Thoracic aorta (tissue), 2 donors: Measurements from ENCODE around the gene MEGF8. TPM values are rescaled to one million over a fixed set of nuclear protein-coding genes. Genes with fewer than 3 reads are reported as not detected.

Source experiments
- ATAC-seq: fragments of 150-250 bp; one replicate; pipeline ENCODE4 v1.8.0; 2017; ENCODE audit warnings: low read depth; ENCODE audit not compliant: insufficient number of reproducible peaks, low FRiP score
- DNase-seq: peaks from one replicate; pipeline ENCODE4 v3.0.0-alpha.2; 2020; ENCODE audit warnings: low spot score
- H3K27ac ChIP-seq, 2 donors: fragments of 200-600 bp; sonication (generic); 1 replicate in 1 of 2; 2 replicates in 1 of 2; pipeline ENCODE4 v1.5.1; 2016; ENCODE audit warnings: mild to moderate bottlenecking in 2 of 2, moderate library complexity in 2 of 2
- H3K27me3 ChIP-seq: fragments of 200-600 bp; sonication (generic); replicated peaks from 2 replicates; pipeline ENCODE4 v1.6.0; 2016; ENCODE audit warnings: mild to moderate bottlenecking; ENCODE audit not compliant: insufficient read depth
- H3K36me3 ChIP-seq: fragments of 200-600 bp; sonication (generic); one replicate; pipeline ENCODE4 v1.5.1; 2016
- H3K4me1 ChIP-seq, 2 donors: fragments of 200-600 bp; sonication (generic); 1 replicate in 1 of 2; 2 replicates in 1 of 2; pipeline versions ENCODE4 v1.5.1 to v1.6.0; 2016; ENCODE audit warnings: low read depth in 2 of 2, mild to moderate bottlenecking in 1 of 2; ENCODE audit not compliant: control insufficient read depth in 1 of 2
- H3K4me3 ChIP-seq: fragments of 200-600 bp; sonication (generic); 2 replicates; pipeline ENCODE4 v1.5.1; 2016; ENCODE audit warnings: mild to moderate bottlenecking
- H3K9me3 ChIP-seq: fragments of 200-600 bp; sonication (generic); 2 replicates; pipeline ENCODE4 v1.5.1; 2016
- total RNA-seq, 2 donors: library from RNA; depleted of rRNA; stranded (reverse); fragments of >200 nt; gene quantifications; one replicate each; pipeline versions ENCODE4 v1.1.0 to v1.2.3, GENCODE V29; 2016
- TF ChIP-seq, protein P1 (sequence below): fragments of 200-600 bp; sonication (generic); IDR thresholded peaks from one replicate; pipeline ENCODE4 v1.5.1; 2019; ENCODE audit warnings: antibody characterized with exemption

Gene MEGF8
- total RNA-seq, 2 donors from 2014 or later, result 19.5 to 24.4 TPM

DNA sequence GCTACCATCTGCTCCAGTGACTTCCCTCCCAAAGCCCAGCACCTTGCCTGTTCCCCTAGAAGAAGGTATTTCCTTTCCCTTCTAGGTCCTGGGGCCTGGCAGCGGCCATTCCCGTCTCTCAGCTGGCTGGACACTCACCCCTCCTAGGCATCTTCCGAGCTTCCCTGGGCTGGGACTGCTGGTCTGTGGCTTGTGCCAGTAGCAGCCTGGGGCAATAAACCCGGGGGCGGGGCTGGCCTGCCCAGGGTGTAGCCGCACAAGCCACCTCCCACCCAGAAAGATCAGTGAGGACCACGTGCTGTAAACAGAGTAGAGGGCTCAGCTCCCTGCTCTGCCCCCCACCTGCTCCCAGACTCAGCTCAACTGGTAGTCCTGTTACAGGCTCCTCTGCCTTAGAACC is 86.8 kb downstream of the MEGF8 start:
- TF ChIP-seq, protein P1, sequence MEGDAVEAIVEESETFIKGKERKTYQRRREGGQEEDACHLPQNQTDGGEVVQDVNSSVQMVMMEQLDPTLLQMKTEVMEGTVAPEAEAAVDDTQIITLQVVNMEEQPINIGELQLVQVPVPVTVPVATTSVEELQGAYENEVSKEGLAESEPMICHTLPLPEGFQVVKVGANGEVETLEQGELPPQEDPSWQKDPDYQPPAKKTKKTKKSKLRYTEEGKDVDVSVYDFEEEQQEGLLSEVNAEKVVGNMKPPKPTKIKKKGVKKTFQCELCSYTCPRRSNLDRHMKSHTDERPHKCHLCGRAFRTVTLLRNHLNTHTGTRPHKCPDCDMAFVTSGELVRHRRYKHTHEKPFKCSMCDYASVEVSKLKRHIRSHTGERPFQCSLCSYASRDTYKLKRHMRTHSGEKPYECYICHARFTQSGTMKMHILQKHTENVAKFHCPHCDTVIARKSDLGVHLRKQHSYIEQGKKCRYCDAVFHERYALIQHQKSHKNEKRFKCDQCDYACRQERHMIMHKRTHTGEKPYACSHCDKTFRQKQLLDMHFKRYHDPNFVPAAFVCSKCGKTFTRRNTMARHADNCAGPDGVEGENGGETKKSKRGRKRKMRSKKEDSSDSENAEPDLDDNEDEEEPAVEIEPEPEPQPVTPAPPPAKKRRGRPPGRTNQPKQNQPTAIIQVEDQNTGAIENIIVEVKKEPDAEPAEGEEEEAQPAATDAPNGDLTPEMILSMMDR, result no peak
- Histone ChIP-seq H3K9me3 (no peaks in the 10 kb centered on the region), H3K27me3 (no peaks in the 10 kb centered on the region), H3K4me3 (no peak overlapping the region), H3K27ac (no peak overlapping the region), H3K4me1 (no peaks in the 10 kb centered on the region), H3K36me3 (no peaks in the 10 kb centered on the region)
- no peak for ATAC-seq
- DNase-seq, result no peak

DNA sequence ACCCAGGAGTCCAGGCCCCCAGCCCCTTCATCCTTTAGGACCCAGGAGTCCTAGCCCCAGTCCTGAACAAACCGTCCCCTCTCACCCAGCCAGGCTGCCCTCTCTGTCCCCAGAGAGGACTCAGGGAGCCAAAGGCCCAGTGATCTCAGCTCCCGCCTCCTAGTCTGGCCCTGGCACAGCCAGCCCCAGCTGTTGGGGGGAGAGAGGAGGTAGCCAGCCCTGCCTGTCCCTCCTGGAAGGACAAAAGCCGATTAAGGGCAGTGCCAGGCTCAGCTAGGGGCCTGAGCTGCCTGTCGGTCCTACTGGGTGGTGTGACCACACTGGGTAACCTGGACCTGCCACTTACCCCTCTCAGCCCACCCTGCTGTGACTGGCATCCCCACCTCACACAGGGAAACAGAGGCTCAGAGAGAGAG is 87.2 kb downstream of the MEGF8 start:
- no peaks in the 10 kb centered on the region for H3K27me3 ChIP-seq
- H3K4me1 ChIP-seq, result no peaks in the 10 kb centered on the region
- no peak overlapping the region for H3K27ac ChIP-seq
- H3K36me3 ChIP-seq, result no peaks in the 10 kb centered on the region
- DNase-seq (no peak), ATAC-seq (no peak)
- no peaks in the 10 kb centered on the region for H3K9me3 ChIP-seq
- no peak overlapping the region for H3K4me3 ChIP-seq
- TF ChIP-seq, protein P1, result no peak

DNA sequence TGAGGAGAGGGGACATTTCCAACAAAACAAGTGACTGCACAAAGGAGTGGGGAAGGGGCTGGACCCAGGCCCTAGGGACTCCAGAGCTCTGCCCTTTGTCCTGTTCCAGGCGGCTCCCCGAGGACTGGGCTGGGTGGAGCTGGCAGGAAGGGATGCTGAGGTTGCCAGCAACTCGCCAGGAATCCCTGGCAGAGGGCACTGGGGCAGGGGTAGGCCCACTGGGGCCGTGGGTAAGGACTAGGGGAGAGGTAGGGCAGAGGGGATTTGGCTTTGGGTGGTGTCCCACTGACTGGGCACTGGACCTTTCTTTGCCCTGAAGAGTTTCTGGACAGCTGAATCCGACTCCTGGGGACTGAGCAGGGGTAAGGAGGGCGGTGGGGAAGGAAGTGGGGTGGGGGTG is 93.9 kb downstream of the MEGF8 start:
- Histone ChIP-seq H3K27ac (no peak overlapping the region), H3K36me3 (no peaks in the 10 kb centered on the region), H3K4me1 (peaks cover 8 to 16% of the 10 kb centered on the region in 2 donors), H3K27me3 (no peaks in the 10 kb centered on the region), H3K9me3 (no peaks in the 10 kb centered on the region), H3K4me3 (no peak overlapping the region)
- ATAC-seq (no peak), DNase-seq (no peak)
- TF ChIP-seq, protein P1, result no peak

DNA sequence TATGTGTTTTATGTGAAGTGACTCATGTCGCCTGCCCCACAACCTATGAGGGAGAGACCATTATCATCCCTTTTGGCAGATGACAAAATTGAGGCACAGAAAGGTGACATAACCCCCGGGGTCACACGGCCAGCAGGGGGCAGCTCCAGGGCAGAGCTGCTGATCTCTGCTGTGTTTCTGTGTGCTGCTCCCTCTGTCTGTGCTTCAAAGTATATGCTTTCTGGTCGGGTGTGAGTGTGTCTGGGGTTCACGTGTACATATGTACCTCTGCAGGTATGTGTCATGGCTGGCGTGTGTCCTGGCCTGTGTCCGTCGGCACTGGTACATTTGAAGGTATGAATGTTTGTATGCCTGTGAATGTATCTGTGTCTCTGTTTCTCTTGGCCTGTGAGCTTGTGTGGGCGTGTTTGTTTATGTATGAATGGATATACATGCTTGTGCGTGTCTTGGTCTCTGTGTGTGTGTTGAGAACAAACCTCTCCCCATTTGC is 94.7 kb downstream of the MEGF8 start:
- Histone ChIP-seq H3K27me3 (no peaks in the 10 kb centered on the region), H3K27ac (no peak overlapping the region), H3K9me3 (no peaks in the 10 kb centered on the region), H3K4me1 (peaks cover 9 to 17% of the 10 kb centered on the region in 2 donors), H3K36me3 (no peaks in the 10 kb centered on the region), H3K4me3 (no peak overlapping the region)
- ATAC-seq (no peak), DNase-seq (no peak)
- TF ChIP-seq, protein P1, result peak; percentile 28

DNA sequence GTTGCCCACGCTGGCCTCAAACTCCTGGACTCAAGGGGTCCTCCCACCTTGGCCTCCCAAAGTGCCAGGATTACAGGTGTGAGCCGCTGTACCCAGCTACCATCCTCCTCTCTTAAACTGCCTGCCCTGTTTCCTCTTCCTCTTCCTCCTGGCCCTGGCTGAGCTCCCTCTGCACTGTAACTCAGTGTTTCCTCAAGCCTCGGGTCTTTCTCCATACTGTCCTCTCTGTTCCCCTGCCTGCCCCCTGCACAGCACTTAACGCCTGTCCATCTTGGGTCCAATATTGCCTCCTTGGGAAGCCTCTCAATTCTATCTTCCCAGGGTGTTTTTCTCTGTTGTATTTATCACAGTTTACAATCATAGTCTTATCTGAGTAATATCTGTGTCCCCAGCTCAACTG is 95.7 kb downstream of the MEGF8 start:
- ATAC-seq (no peak), DNase-seq (no peak)
- no peaks in the 10 kb centered on the region for H3K9me3 ChIP-seq
- H3K4me3 ChIP-seq, result no peak overlapping the region
- H3K36me3 ChIP-seq, result no peaks in the 10 kb centered on the region
- H3K4me1 ChIP-seq, result peaks cover 9 to 17% of the 10 kb centered on the region in 2 donors
- no peaks in the 10 kb centered on the region for H3K27me3 ChIP-seq
- TF ChIP-seq, protein P1, result no peak
- no peak overlapping the region for H3K27ac ChIP-seq
